SW 1271 (cell line): ENCODE results near the gene NTSR1.

ENCODE experiments used
- DNase-seq, 2 experiments: peaks; one replicate each; lab custom pipeline; 2025; lab: John Stamatoyannopoulos, UW

NTSR1 gene

DNA sequence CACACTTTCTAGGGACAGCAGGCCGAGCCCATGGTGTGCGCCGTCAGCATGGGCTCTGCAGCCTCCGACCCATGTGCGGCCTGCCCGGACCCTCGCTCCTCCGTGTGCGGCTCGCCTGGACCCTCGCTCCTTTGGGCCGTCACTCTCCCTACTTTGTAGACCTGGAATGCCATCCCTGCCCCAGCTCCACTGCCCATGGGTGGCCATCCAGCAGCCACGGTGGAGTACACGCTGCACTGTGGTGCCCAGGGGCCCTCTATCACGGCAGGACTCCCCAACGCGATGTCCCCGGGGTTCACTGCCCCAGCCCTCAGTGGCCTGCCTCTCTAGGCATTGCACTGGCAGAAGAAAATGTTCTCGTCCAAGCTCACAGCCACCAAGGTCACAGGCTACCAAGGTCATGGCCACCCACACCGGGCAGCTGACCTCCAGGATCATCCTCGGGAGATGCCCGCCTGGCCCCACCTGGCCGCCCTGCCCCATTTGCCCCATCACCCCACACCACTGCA is 63.5 kb downstream of the NTSR1 start:
- DNase-seq = no peak

DNA sequence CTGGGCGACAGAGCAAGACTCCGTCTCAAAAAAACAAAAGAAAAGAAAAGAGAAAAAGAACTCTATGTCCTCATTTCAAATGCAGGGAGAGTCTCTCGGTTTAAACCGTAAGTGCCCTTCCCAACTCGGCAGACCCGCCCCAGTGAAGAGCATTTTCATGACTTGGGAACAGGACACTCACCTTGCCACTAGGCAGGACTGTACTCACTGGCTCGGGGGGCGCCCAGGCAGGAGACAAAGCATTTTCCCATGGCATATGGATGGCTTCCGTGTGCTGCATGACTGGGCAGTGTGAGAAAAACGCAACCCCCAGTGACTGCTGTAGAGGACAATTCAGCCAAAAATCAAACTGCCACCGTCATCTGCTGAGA is 64.0 kb downstream of the NTSR1 start:
- no peak for DNase-seq

DNA sequence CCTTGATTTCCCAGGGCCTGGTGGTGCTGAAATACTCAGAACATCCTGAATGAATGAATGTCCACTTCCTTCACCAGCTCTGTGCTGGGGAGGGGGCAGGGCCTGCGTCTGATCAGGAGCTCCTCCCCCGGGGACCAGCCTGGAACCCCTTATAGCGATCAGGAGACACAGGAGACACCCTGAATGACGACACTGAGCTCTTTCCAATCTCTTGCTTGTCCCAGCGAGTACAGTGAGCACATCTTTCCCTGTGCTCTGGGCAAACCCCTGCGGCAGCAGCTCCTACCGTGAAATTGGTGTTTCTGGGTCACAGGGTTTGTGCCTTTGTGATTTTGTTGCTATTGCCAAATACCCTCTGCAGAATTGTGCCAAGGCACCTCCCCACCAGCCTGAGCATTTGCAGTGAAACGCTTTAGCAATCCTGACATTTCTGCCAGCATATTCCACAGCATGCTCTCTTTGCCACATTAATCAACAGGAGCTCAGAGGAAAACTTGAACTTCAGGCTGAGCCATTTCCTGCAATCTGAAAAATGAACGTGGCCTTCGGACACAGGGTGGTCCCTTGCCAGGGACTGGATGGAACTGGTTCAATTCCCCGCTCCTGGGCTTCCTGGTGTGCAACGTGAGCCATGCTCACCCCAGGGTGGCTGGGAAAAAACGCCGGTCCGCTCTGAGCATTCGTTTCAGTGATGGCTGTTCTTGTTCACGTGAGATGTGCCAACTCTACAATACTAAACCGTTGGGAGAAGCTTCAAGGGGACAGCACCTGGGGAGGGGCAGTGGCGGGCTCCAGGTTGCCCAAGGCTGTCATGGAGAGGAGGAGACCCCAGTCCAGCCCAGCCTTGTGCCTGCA is 64.6 kb downstream of the NTSR1 start:
- no peak for DNase-seq

DNA sequence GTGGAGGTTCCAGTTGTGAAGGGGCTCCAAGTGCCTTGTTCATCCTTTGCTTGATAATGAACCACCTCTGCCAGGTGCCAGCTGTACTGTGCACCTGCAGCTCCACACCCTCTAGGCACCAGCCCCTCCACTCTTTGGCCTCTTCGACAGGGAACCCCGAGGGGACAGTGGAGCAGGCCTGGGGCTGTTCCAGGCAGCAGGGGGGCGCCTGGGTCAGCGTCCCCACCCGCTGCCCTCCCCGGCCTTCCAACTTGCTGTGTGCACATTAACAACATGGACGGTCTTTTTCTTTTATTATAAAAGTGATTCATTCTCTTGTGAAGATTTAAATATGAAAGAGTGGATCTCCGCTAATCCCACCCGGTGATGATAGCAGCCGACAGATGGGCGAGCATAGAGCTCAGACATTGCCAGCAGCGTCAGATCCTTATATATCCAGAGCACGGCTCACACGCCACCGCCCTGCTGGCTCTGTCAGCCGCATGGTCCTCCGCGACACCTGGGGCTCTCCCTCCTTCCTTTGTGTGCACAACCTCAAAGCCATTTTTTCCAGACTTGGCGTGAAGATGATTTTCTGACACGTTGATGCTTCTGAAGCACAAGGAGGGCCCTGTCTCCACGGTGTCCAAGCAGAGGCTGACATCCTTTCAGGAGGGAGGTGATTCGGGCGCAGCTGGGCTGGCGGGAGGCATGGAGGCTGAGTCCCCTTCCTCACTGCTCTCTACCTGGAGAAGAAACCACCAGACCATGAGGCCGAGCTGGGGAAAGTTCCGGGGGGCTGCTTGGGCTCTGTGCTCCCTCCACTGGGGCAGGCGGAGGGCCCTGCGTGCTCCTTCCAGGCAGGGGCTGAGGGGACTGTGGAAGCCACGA is 65.4 kb downstream of the NTSR1 start:
- no peak for DNase-seq

DNA sequence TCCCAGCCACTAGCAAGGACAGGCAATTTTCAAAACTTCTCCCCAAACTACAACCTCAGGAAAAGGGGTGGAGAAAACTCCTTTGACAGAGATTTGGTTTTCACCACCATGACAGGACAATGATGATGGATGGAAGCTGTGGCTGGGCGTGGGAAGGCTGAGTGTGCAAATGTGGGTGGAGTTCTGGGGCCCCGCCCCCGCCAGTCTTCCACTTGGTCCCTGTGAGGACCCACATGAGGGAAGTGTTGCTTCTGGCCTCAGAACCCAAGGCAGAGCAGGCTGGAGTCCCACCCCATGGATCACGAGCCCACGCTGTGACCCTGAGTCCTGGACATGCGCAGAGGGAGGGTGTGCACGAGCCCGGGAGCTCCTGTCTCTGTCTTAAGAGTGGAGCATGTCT is 66.1 kb downstream of the NTSR1 start:
- no peak for DNase-seq

DNA sequence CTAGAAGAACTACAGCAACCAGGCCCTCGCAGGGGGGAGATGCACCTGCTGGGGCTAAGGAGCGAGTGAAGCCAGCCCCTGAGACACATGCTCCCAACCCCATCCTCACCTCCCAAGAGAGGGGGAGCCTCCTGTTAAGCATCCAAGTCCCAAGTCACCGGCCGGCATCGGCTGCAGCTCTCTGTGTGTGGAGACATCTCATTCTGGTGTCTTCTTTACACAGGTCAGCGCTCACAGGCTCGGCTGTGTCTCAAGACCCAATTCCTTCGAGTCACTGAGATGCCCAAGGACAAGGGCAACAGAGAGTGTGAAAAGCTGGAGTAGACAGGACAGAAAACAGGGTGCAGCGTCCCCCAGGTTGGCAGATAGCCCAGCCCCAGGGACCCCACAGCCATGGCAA is 66.6 kb downstream of the NTSR1 start:
- DNase-seq = no peak

DNA sequence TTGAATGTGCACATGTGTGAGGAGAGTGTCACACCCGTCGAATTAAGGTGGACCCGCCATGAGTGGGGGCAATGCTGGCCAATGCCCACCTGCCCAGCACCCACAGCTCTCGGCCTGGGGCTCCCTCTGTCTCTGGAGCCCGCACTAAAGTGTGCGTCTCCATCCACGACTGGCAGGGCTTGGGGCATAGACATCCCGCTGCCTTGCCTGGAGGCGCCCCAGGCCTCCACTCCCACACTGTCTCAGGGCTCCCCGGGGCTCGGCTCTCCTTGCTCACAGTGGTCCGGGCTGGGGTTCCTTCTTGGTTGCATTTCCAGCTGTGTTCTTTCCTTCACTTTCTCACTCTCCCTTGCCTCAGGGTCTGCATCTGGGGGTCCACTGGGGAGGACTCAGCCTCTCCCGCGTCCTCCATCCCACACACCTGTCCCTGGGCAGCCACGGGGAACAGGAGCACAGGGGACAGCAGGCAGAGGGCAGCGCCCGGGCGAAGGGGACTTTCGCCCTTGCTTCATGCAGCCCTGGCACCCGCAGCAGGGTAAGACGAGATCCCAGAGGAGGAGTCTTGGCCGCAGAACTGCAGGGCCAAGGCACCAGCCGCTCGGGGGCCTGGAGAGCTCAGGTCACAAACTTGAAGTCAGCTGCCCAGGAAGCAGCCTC is 67.5 kb downstream of the NTSR1 start:
- DNase-seq = no peak

DNA sequence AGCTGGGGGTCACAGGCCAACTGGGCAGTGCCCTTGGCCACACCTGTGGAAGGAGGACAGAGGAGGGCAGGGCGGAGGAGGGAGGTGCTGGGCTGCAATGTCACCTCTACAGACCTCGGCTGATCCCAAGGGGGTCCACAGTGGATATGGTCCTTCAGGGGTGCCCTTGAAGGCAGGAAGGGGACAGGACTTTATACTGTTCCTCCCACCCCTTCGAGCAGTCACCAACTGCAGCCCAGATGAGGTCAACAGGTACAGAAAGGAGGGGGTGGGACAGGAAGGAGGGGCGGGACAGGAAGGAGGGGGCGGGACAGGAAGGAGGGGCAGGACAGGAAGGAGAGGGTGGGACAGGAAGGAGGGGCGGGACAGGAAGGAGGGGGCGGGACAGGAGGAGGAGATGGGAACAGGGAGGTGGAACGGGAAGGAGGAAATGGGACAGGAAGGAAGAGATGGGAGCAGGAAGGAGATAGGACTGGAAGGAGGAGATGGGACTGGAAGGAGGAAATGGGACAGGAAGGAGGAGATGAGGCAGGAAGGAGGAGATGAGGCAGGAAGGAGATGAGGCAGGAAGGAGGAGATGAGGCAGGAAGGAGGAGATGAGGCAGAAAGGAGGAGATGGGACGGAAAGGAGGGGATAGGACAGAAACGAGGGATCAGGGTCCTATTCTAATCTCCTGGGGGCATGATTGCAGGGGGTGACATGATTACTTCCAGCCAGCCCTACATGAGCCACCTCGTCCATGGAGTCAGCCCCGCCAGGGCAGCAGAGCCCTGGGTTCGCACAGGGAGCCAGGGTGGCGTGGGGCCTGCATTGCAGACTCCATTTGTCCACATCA is 68.3 kb downstream of the NTSR1 start:
- peak in 1 of 2 experiments; percentile 25 for DNase-seq

DNA sequence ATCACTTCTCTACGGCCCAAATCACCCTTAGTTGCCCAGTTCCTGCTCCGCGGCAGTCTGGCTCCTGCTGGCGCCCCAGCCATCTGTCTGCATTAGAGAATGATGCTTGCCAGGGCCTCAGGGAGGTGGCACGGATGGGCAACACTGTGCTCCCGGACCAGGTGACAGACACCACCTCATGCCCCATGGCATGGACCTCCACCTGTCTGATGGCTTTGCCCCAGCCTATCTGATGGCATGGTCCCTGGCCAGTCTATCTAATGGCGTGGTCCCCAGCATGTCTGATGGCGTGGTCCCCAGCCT is 68.8 kb downstream of the NTSR1 start:
- no peak for DNase-seq

DNA sequence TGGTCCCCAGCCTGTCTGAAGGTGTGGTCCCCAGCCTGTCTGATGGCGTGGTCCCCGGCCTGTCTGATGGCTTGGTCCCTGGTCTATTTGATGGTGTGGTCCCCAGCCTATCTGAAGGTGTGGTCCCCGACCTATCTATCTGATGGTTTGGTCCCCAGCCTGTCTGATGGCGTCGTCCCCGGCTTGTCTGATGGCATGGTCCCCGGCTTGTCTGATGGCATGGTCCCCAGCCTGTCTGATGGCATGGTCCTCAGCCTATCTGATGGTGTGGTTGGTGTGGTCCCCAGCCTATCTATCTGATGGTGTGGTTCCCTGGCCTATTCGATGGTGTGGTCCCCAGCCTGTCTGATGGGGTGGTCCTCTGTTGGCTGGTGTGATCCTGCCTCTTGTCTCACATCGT is 69.4 kb downstream of the NTSR1 start:
- DNase-seq = no peak

DNA sequence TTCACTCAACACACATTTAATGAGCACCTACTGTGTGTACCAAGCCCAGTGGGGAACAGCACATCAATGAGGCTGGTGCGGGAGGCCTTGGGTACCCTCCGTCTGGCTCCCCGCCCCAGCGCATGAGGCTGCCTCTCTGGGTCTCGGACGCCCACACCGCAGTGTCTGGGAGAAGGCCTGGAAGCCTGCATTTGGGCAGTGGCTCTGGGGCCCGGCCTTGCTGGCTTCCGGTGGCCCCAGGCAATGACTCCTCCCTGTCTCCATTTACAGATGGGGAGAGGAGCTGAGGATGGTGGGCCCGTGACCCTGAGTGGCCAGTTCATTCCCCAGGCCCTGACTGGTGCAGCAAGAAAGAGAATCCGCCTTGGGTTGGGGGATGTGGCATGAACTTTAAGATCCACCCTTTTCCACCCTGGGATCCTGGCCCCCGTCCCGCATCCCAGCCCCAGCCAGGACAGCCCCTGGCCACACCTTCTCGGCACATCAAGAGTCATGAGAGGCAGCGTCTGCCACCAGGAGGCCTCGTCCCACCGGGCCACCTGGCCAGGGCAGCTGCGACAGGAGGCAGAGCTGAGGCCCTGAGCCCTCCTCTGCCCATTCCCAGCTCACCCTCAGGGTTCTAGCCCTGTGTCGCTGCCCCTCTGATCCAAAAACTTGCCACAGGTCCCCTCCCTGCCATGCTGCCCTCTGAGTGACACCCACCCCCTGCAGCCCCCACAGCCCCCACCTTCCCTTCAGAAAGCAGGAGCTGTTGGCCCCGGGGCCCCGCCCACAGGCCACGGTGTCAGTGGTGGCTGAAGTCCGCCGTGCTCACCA is 70.2 kb downstream of the NTSR1 start:
- DNase-seq = no peak

DNA sequence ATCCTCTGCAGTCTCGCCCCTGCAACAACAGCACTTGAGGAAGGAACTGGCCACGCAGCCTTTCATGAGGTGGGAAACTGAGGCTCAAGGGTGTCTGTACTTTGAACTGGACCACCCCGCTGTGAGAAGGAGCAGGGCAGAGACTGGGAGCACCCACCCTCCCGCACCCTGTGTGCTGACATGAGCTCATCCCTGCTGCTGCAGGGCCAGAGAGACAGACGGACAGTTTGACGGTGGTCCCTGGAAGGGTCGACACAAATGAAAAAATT is 70.7 kb downstream of the NTSR1 start:
- no peak for DNase-seq

DNA sequence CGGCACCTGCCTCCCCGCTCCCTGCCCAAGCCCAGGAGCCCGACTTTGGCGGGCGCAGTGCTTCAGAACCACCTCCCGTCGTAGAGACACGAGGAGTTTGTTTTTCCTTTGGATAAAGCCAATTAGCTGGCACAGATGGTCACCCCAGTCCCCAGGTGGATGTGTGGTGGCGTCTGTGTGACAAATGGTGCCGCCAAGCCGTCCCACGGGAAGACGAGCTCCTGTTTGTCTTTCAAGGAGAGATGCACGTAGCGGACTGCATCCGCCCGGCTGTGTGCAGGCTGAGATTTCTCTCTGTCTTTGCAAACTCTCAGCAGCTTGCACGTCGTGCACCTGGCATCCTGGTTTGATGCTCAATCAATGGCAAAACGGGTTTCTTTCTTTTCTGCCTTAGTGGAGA is 71.6 kb downstream of the NTSR1 start:
- DNase-seq = no peak

DNA sequence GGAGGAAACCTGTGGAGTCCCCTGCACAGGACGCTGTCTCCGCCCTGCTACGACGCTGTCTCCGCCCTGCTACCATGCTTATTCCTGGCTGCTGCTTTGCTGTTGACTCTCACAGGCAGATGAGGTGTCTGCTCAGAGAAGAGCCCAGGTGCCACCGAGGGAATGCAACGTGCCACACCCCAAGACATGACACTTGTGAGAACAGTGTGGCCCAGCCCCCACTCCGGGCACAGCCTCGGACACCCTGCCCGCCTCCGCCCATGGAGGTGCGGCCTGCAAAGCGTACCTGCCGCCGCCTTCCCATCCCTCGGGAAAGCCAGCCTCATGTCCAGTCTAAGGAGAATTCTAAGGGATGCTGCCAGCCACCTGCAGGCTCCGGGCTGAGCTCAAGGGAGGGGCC is 72.1 kb downstream of the NTSR1 start:
- no peak for DNase-seq

DNA sequence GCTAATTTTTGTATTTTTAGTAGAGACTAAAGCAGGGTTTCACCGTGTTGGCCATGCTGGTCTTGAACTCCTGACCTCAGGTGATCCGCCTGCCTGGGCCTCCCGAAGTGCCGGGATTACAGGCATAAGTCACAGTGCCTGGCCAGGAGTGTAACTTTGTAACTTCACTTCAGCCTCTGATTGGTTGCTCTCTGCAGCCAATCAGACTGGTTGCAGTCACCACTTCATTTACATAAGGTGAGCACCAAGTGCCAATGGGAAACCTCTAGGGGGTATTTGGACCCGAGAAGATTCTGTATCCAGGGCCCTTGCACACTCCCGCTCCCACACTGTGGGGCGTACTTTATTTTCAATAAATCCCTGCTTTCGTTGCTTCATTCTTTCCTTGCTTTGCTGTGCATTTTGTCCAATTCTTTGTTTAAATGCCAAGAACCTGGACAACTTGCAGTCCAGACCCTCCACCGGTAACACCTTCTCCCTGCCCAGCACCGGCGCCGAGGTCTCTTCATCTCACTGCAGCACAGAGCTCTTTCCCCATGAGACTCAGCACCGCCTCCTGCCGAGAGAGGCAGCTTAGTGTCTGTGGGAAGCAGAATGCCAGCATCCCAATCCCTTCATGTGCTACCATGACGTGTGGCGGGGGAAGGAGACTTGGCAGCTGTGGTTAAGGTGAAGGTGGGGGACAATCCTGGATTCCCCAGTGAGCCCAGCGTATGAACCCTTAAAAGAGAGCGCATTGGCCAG is 73.7 kb downstream of the NTSR1 start:
- no peak for DNase-seq

DNA sequence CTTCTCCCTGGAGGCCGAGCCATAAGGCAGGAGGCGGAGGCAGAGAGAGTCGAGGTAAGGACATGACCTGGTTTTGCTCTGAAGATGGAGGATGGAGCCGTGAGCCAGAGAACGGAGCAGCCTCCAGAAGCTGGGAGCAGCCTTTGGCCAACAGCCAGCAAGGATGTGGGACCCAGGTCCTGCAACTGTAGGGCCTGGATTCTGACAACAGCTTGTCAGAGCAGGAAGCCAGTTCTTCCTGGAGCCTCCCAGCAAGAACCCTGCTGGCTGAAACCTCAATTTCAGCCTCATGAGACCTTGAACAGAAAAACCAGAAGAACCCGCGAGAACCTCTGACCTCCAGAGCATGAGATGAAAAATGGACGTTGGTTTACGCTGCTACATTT is 74.2 kb downstream of the NTSR1 start:
- no peak for DNase-seq

DNA sequence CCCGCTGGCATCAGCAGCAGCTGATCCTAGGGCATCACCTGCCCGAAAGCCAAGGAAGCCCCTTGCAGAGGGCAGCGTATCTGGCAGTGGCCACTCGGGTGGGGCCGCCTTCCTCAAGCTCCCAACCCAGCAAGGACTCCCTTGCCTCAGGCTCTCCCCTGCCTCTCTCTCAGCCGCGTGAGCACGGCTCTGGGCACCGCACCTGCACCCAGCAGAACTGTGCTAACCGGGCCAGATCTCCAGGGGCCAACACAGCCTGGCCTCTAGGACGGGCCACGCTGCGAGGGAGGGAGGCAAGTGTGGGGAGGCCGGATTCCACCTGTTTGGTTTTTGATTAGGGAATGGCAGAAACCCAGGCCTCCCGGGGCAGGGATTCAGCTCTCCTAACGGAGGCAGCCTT is 75.9 kb downstream of the NTSR1 start:
- DNase-seq = no peak

DNA sequence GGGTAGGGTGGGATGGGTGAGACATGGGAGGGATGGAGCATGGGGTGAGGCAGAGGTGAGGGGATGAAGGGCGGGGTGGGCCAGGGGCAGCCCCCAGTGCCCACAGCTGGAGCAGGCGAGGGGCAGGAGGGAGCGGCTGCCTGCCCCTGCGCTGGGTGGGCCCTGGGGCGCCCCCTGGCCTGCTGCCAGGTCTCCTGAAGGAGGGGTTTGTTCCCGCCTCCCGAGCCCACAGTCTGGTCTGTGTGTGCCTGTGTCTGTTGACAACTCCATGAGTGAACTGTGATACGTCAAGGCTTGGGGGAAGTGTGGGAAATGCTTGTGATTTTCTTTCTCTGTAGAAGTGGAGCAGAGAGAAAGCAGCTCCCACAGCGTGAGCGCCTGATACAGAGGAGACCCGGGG is 76.8 kb downstream of the NTSR1 start:
- DNase-seq = no peak

DNA sequence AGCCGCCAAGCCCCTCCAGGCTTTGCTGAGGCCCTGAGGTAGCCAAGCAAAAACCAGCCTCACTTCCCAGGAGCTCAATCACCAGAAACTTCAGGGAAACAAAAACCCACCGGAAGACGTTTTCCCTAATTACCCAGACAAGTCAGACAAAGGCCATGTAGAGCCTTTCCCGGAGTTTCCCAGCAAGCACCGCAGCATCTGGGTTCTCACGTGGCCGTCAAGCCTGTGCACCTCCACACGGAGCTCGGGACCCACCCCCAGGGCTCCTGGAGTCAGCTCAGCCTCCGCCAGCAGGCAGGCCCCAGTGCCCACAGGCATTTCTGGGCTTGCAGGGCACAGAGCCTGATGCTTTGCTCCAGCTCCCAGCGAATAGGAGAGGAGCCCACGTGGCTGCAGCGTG is 77.5 kb downstream of the NTSR1 start:
- DNase-seq = no peak

DNA sequence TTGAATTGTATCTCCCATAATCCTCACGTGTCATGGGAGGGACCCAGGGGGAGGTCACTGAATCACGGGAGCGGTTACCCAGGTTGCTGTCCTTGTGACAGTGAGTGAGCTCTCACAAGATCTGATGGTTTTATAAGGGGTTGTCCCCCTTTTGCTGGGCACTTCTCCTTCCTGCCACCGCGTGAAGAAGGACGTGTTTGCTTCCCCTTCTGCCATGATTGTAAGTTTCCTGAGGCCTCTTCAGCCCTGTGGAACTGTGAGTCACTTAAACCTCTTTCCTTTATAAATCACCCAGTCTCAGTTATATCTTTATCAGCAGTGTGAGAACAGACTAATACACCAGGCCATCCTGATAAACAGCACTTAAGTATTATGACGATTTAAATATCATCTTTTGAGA is 78.7 kb downstream of the NTSR1 start:
- no peak for DNase-seq

DNA sequence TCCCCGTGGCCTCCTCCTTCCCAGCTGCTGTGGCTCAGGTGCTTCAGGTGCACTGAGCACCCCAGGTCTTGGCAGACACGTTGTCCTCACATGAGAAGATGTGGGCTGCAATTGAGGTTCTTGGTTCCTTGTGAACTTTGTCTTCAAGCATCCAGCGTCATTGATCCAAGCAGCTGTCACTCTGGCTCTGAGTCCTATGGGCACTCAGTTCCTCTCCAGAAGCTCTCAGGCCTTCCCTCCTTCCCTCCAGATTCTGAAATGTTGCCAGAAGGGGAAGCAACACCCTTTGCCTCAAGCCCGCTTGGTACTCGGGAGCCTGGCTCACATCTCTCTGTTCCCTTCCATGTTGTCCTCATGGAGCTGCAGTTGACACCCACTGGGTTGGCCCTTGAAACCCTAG is 79.2 kb downstream of the NTSR1 start:
- DNase-seq = no peak
